Activated T-helper 1 cell treated with Interleukin-2 at 50 U/mL for 16 hours (primary cell): ENCODE measurements around the gene MAPKAP1.

Source experiments
- DNase-seq: peaks from one replicate; pipeline ENCODE4 v3.0.0-alpha.2; 2020; ENCODE audit warnings: low read depth

The MAPKAP1 gene

GRCh38 chr9:125513303-125513667 lies 193.7 kb downstream of the MAPKAP1 start:
- no peak for DNase-seq

- no peak for DNase-seq
Measured at GRCh38 chr9:125511789-125512660, 195.0 kb downstream of the MAPKAP1 start.

- no peak for DNase-seq
Measured at GRCh38 chr9:125510980-125511379, 196.0 kb downstream of the MAPKAP1 start.

- DNase-seq, result no peak
Measured at GRCh38 chr9:125509476-125509875, 197.5 kb downstream of the MAPKAP1 start.

- no peak for DNase-seq
Measured at GRCh38 chr9:125508249-125508648, 198.8 kb downstream of the MAPKAP1 start.

- no peak for DNase-seq
Measured at GRCh38 chr9:125507226-125507625, 199.8 kb downstream of the MAPKAP1 start.

- DNase-seq, result no peak
Measured at GRCh38 chr9:125505988-125506438, 201.0 kb downstream of the MAPKAP1 start.

- no peak for DNase-seq
Measured at GRCh38 chr9:125504616-125505015, 202.4 kb downstream of the MAPKAP1 start.

GRCh38 chr9:125497906-125498305 lies 209.1 kb downstream of the MAPKAP1 start:
- no peak for DNase-seq

- no peak for DNase-seq
Measured at GRCh38 chr9:125497478-125497877, 209.5 kb downstream of the MAPKAP1 start.

- DNase-seq, result no peak
Measured at GRCh38 chr9:125496313-125496834, 210.6 kb downstream of the MAPKAP1 start.

GRCh38 chr9:125495172-125496119 lies 211.6 kb downstream of the MAPKAP1 start:
- no peak for DNase-seq

- no peak for DNase-seq
Measured at GRCh38 chr9:125494653-125494915, 212.4 kb downstream of the MAPKAP1 start.

GRCh38 chr9:125493881-125494652 lies 212.9 kb downstream of the MAPKAP1 start:
- no peak for DNase-seq

- no peak for DNase-seq
Measured at GRCh38 chr9:125493384-125493783, 213.6 kb downstream of the MAPKAP1 start.

- no peak for DNase-seq
Measured at GRCh38 chr9:125492719-125493118, 214.3 kb downstream of the MAPKAP1 start.

GRCh38 chr9:125487842-125488241 lies 219.2 kb downstream of the MAPKAP1 start:
- DNase-seq, result no peak

- no peak for DNase-seq
Measured at GRCh38 chr9:125486576-125486975, 220.4 kb downstream of the MAPKAP1 start.

GRCh38 chr9:125486152-125486508 lies 220.9 kb downstream of the MAPKAP1 start:
- no peak for DNase-seq

- no peak for DNase-seq
Measured at GRCh38 chr9:125485471-125486151, 221.4 kb downstream of the MAPKAP1 start.
